ENCODE measurements around the gene CACNB4.

DNA sequence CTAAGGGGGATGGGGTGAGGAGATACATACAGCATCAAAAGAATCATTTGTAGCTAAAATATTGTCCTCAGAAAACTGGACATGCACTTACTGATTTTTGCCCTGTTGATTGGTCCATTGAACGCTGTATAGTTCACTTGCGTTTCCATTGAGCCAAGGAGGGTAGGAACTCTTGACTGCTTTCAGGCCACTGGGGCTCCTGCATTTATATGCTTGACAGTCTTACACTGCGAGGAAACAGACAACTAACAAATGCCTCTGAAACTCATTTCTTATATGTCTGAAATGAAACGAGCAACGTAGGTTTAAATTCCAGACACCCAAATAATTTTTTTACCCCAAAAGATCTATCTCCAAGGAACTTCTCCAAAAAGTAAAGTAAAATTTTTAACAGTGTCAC lies 312.8 kb downstream of the CACNB4 start:
- TF ChIP-seq, protein P1, sequence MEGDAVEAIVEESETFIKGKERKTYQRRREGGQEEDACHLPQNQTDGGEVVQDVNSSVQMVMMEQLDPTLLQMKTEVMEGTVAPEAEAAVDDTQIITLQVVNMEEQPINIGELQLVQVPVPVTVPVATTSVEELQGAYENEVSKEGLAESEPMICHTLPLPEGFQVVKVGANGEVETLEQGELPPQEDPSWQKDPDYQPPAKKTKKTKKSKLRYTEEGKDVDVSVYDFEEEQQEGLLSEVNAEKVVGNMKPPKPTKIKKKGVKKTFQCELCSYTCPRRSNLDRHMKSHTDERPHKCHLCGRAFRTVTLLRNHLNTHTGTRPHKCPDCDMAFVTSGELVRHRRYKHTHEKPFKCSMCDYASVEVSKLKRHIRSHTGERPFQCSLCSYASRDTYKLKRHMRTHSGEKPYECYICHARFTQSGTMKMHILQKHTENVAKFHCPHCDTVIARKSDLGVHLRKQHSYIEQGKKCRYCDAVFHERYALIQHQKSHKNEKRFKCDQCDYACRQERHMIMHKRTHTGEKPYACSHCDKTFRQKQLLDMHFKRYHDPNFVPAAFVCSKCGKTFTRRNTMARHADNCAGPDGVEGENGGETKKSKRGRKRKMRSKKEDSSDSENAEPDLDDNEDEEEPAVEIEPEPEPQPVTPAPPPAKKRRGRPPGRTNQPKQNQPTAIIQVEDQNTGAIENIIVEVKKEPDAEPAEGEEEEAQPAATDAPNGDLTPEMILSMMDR (IDR thresholded peaks at IDR 0.05) = no peak
- TF ChIP-seq POLR2A (IDR thresholded peaks at IDR 0.05) = no peak
- no peak for TF ChIP-seq EP300 (IDR thresholded peaks at IDR 0.05)

Data from tibial nerve (tissue), 4 donors.